ENCODE results near the gene PTP4A1.

DNA sequence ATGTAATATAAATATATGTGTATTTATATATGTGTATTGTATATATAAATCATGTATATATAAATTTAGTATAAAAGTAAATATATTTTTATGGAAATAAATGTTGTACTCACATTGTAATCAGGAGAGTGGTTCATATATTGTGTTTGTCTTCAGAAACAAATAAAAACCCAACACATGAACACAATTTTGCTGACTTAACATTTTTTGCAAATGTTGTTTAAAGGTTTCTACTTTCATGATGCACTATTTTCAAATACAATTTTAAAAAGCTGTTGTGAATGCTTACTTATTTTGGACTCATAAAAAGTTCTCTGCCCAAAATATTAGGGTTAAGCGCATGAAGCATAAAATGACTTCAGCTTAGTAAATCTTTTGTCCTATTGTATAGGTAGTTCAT is 39.3 kb downstream of the PTP4A1 start:
- TF ChIP-seq POLR2A (IDR thresholded peaks at IDR 0.05) = no peak
- no peak for TF ChIP-seq POLR2AphosphoS5 (IDR thresholded peaks at IDR 0.05)
